Measurements from ENCODE around the gene SLC9B2.
"Not testable (repeated sequence)": the region's sequence is repeated elsewhere in the genome, so short reads cannot be mapped to it uniquely, and the experiment has no call there.

The SLC9B2 gene

DNA sequence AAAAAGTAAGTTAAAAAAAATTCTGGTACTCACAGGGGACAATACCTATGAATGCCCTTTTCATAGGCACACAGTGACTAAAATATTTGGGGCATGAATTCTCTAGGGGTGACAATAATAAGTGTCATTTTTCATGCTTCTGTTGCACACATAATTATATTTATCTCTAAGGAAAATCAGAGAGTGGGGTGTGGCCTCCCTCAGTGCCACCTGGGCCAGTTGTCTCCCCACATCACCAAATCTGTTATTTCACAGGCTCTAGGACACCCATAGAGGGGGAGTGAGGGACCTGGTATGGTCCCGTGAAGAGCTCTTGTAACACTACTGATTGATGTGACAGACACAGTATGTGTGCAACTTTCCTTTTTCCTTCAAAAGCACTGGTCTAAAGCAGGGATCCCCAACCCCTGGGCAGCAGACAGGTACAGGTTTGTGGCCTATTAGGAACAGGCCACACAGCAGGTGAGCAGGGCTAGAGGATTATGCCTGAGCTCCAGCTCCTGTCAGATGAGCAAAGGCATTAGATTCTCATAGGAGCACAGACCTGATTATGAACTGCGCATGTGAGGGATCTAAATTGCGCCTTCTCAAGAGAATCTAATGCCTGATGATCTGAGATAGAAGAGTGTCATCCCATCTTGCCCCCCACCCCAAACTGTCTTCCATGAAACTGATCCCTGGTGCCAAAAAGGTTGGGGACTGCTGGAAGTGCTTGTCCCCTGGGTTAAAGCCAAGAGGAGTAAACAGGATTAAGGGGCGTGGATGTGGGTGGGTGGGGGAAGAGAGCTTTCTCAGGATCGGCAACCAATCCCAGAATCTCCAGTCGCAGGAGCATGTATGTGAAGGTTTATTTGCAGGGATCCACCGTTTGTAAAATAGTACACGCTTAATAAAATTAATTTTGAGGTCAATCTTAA lies 57.9 kb downstream of the SLC9B2 start:
- DNase-seq, result peak; percentile 4

DNA sequence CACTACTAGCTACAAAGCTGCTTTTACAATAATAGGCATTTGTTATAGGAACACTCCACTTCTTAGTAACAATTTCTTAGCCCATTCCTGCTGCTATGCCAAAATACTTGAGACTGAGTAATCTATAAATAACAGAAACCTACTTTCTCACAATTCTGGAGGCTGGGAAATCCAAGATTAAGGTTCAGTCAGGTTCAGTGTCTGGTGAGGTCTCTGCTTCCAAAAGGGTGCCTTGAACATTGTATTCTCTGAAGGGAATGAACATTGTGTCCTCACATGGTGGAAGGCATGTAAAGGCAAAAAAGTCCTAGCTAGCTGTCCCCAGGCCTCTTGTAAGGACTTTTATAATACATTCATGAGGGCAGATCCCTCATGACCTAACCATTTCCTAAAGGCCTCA lies 64.0 kb downstream of the SLC9B2 start:
- no peak for DNase-seq

DNA sequence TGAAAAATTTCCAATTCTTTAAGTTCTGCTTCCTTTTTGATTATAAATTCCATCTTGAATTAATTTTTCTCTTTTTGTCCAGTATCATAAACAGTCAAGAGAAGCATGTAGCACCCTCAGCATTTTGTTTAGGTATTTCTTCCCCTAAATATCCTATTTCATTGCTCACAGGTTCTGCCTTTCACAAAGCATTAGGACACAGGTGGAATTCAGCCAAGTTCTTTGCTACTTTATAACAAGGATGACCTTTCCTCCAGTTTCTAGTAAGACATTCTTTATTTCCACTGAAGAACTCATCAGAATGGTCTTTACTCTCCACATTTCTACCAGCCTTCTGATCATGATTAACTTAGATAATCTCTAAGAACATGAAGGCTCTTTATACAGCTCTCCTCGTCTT lies 64.5 kb downstream of the SLC9B2 start:
- no peak for DNase-seq

DNA sequence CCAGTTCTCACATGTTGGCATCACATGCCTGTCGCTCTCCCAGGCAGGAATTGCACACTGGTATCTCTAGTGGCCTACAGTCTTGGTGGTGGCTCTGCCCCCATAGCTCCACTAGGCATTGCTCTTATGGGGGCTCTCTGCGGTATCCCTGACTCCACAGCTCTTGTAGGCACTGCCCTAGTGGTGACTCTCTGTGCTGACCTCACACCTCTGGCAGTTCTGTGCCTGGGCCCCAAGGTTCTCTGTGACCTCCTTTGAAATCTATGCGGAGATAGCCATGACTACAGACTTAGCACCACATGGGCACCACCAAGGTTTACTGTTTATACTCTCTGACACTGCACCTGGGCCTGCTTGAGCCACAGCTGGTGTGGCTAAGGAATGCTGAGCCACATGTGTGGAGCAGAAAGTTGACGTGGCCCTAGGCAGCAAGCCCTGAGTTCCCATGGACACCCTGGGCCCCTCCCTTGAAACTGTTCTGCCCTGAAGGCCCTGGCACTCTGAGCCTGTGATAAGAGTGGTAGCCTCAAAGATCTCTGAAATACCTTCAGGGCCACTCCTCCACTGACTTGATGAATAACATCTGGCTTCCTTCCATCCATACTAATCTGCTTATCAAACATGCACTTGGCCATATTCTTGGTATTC lies 65.1 kb downstream of the SLC9B2 start:
- DNase-seq, result no peak

DNA sequence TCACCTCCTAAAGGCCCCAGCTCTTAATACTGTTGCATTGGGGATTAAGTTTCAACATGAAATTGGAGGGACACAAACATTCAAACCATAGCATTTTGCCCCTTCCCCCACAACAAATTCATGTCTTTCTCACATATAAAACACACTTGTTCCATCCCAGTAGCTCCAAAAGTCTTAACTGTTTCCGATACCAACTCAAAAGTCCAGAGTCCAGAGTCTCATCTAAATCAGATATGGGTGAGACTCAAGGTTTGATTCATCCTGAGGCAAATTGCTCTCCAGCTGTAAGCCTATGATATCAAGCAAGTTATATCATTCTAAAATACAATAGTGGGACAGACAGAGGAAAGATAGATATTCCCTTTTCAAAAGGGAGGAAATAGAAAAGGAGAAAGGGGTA lies 65.8 kb downstream of the SLC9B2 start:
- DNase-seq, result no peak

DNA sequence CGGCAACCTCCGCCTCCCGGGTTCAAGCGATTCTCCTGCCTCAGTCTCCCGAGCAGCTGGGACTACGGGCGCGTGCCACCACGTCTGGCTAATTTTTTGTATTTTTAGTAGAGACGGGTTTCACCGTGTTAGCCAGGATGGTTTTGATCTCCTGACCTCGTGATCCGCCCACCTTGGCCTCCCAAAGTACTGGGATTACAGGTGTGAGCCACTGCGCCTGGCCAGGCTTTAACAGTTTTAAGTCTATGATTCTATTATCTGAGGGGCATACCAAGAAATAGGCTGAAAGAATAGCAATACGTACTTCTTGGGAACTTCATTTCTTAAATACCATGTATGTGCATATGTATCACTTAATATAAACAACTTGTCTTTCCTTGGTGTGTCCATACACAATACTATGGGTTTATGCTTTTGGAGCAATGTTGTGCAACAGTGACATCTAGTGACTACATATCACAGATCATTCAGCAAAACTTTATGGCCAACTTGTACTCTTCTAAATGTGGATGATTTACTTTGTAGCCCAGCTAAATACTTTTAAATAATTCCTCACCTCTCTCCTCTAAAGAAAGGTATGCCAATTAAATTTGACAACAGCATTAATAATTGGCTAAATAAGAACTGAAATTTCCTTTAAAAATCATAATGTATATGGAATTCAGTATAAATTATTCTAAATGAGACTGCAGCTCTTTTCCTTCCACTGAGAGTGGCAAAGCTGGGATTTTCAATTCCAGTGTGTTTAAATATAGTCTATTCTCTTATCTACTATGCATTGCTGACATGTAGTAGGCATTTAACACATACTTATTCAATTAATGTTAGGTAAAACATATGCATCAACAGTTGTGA lies 67.5 kb downstream of the SLC9B2 start:
- peak; percentile 35 for DNase-seq

DNA sequence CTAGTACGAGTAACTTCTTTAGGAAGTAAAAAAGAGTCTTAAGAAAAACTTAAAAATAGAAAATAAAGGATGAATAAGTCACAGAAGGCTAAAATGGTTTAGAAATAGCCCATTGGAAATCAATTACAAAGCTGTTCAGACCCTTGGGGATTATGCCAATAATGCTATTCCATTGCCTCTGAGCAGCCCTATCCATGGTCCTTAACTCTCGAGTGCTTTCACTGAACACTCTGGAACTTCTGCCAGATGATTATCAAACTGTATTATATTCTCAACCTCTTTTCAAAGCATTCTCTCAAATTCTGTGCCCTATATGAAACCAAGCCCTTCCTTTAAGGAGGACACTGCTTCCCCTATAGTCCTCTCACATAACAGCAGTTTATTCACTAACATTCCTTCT lies 74.0 kb downstream of the SLC9B2 start:
- no peak for DNase-seq

DNA sequence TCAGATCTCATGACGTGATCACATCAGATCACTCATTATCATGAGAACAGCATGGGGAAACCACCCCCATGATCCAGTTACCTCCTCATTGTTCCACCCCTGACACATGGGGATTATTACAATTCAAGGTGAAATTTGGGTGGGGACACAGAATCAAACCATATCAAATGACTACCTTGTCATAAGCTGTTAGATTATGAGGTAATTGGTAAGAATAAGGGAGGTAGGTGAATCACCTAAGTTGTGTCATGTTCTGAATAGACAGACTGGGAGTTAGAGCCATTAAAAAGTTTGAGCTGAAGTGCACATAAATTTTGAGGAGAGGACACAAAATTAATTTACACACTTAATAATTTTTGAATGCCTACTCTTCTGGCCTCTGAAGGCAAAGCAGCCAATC lies 81.8 kb downstream of the SLC9B2 start:
- no peak for DNase-seq

DNA sequence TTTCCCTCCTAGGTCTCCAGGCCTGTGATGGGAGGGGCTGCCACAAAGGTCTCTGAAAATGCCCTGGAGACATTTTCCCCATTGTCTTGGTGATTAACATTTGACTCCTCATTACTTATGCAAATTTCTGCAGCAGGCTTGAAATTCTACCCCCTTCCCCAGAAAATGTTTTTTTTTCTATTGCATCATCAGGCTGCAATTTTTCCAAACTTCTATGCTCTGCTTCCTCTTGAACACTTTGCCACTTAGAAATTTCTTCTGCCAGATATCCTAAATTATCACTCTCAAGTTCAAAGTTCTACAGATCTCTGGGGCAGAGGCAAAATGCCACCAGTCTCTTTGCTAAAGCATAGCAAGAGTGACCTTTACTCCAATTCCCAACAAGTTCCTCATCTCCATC lies 82.6 kb downstream of the SLC9B2 start:
- DNase-seq, result not testable (repeated sequence)

DNA sequence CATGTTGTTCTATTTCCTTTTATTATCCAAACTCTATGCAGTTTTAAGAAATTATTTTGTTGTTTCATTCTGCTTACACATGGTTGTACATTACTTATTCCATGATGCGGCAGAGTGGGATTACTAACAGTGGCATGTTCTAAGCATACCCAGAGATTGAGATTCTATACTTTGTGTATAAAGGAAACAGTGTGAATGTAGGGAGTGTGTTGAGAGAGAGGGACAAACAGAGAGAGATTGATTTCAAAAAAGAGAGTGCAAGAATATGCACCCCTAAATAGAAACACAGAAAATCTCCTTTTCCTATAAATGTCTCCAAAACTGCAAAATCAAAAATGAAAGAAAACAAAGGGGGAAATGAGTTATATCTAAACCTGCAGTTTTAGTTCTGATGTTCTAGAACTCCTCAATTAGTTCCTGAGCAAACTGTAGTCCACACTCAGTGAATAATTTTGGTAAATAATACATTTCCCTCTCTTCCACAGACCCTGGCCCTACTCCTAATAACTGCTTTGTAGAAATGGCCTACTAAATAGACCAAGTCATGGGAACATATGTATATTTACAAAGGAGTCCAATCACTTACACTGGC lies 88.0 kb downstream of the SLC9B2 start:
- DNase-seq, result no peak

DNA sequence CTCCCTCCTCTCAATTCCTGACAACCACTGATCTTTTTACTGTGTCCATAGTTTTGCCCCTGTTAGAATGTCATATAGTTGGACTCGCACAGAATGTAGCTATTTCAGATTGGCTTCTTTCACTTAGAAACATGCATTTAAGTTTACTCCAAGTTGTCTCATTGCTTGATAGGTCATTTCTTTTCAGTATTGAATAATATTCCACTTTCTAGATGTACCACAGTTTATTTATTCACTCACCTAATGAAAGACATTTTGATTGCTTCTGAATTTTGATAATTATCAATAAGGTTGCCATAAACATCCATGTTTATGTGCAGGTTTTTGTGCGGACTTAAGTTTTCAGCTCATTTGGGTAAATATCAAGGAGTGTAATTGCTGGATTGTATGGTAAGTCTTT lies 95.6 kb downstream of the SLC9B2 start:
- no peak for DNase-seq
